ENCODE results near the gene CCDC102A.

GRCh38 chr16:57559072-57559790 lies 22.9 kb upstream of the CCDC102A start:
- TF ChIP-seq SOX6 (IDR thresholded peaks at IDR 0.05): no peak
- no peak for TF ChIP-seq MXD1 (CRISPR knock-in tag; IDR thresholded peaks at IDR 0.05; ENCODE audit: borderline replicate concordance, poor library complexity, severe bottlenecking)
- TF ChIP-seq CC2D1A (IDR thresholded peaks at IDR 0.05): no peak
- TF ChIP-seq POLR2AphosphoS2 (IDR thresholded peaks at IDR 0.05; ENCODE audit: low read length): no peak
- no peak for TF ChIP-seq STAT6 (CRISPR knock-in tag; IDR thresholded peaks at IDR 0.05)
- TF ChIP-seq STAT5B (CRISPR knock-in tag; IDR thresholded peaks at IDR 0.05): no peak
- TF ChIP-seq NFE2L1 (tag; IDR thresholded peaks at IDR 0.05; ENCODE audit: borderline replicate concordance, low read depth): no peak
- TF ChIP-seq NONO (IDR thresholded peaks at IDR 0.05; ENCODE audit: low read depth in 2 of 2, low read length in 1 of 2): no peak

Data from K562 (cell line).